ENCODE results near the gene MMP25.

GRCh38 chr16:3012828-3013420 is 33.4 kb upstream of the MMP25 start, which contains the start of gene CLDN9:
- TF ChIP-seq TAF1 (IDR thresholded peaks at IDR 0.05; ENCODE audit: borderline replicate concordance, insufficient read depth, low read length) (no peak), REST (IDR thresholded peaks at IDR 0.05; ENCODE audit: insufficient read depth in 1 of 2, low read depth in 2 of 2, low read length in 2 of 2) (no peak)
